Activated T-cell treated with anti-CD3 and anti-CD28 coated beads for 24 hours (primary cell): ENCODE measurements around the gene LRRIQ3.

Experiments used
- DNase-seq: peaks from one replicate; pipeline ENCODE4 v3.0.0-alpha.2; 2020; ENCODE audit warnings: low read depth

LRRIQ3 gene

GRCh38 chr1:74113333-74113732, 84.6 kb downstream of the LRRIQ3 start:
- no peak for DNase-seq

- no peak for DNase-seq
These were observed 90.6 kb downstream of the LRRIQ3 start for GRCh38 chr1:74107394-74107793.

GRCh38 chr1:74091371-74091770, 106.6 kb downstream of the LRRIQ3 start:
- DNase-seq: no peak

- DNase-seq: no peak
These were observed 114.8 kb downstream of the LRRIQ3 start for GRCh38 chr1:74083128-74083527.

GRCh38 chr1:74065081-74065480, 132.9 kb downstream of the LRRIQ3 start:
- no peak for DNase-seq

GRCh38 chr1:74057719-74058118, 140.3 kb downstream of the LRRIQ3 start:
- no peak for DNase-seq

- DNase-seq: no peak
These were observed 144.6 kb downstream of the LRRIQ3 start for GRCh38 chr1:74053407-74053806.

- no peak for DNase-seq
These were observed 147.6 kb downstream of the LRRIQ3 start for GRCh38 chr1:74050386-74050785.

- no peak for DNase-seq
These were observed 159.9 kb downstream of the LRRIQ3 start for GRCh38 chr1:74038042-74038441.

- no peak for DNase-seq
These were observed 185.4 kb downstream of the LRRIQ3 start for GRCh38 chr1:74012583-74012982.

- no peak for DNase-seq
These were observed 186.2 kb downstream of the LRRIQ3 start for GRCh38 chr1:74011736-74012135.

- DNase-seq: no peak
These were observed 187.8 kb downstream of the LRRIQ3 start for GRCh38 chr1:74010206-74010605.

GRCh38 chr1:74005533-74005932, 192.4 kb downstream of the LRRIQ3 start:
- DNase-seq: no peak

- no peak for DNase-seq
These were observed 194.2 kb downstream of the LRRIQ3 start for GRCh38 chr1:74003806-74004205.

GRCh38 chr1:73998348-73998959, 199.5 kb downstream of the LRRIQ3 start:
- DNase-seq: no peak

- no peak for DNase-seq
These were observed 217.5 kb downstream of the LRRIQ3 start for GRCh38 chr1:73980324-73981040.

GRCh38 chr1:73979684-73980083, 218.3 kb downstream of the LRRIQ3 start:
- no peak for DNase-seq

- no peak for DNase-seq
These were observed 219.0 kb downstream of the LRRIQ3 start for GRCh38 chr1:73978964-73979363.
